Gastrocnemius medialis (tissue), 4 donors: ENCODE measurements around the gene CRYGA.

Experiments used
- POLR2A ChIP-seq, 2 donors: fragments of 450-650 bp; IDR thresholded peaks; one replicate each; pipeline ENCODE4 v1.6.1; 2017; ENCODE audit warnings: antibody characterized with exemption in 2 of 2, mild to moderate bottlenecking in 2 of 2, moderate library complexity in 2 of 2
- TF ChIP-seq, protein P1 (sequence below), 5 experiments: fragments of 450-650 bp in 3 of 5; fragments of 200-600 bp in 2 of 5; sonication (generic) in 2 of 5; IDR thresholded peaks in 4 of 5; conservative IDR thresholded peaks in 1 of 5; 1 replicate in 4 of 5; 2 replicates in 1 of 5; pipeline ENCODE4 v1.5.1; 2016 to 2019; ENCODE audit warnings: antibody characterized with exemption in 5 of 5, mild to moderate bottlenecking in 3 of 5, moderate library complexity in 3 of 5

DNA sequence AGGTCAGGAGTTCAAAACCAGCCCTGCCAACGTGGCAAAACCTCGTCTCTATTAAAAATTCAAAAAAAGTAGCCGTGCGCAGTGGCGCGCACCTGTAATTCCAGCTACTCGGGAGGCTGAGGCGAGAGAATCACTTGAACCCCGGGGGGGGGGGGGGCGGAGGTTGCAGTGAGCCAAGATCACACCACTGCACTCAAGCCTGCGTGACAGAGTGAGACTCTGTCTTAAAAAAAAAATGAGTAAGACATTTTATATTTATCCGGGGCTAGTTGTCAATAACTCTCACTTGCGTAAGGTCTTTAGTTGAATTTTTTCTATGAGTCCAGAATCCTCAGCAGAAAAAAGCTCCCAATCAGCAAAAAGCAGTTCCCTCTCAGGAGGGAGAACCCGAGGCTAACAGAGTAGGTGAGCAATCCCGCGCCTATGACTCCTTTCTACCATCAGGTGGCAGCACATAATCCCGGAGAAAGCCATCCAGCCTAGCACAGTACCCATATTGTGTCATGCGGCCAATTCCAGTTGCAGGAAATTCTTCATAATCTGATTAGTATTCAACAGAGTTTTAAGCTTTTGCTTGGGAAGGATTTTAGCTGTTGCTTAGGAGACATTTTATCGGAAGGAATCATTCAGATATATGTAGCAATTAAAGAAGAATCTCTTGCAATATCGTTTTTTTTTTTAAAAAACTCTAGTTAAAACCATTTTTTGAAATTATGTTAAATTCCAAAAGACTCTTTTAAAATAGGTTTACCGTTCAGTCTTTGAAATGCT, 11.9 kb upstream of the CRYGA start:
- TF ChIP-seq, protein P1, sequence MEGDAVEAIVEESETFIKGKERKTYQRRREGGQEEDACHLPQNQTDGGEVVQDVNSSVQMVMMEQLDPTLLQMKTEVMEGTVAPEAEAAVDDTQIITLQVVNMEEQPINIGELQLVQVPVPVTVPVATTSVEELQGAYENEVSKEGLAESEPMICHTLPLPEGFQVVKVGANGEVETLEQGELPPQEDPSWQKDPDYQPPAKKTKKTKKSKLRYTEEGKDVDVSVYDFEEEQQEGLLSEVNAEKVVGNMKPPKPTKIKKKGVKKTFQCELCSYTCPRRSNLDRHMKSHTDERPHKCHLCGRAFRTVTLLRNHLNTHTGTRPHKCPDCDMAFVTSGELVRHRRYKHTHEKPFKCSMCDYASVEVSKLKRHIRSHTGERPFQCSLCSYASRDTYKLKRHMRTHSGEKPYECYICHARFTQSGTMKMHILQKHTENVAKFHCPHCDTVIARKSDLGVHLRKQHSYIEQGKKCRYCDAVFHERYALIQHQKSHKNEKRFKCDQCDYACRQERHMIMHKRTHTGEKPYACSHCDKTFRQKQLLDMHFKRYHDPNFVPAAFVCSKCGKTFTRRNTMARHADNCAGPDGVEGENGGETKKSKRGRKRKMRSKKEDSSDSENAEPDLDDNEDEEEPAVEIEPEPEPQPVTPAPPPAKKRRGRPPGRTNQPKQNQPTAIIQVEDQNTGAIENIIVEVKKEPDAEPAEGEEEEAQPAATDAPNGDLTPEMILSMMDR (IDR thresholded peaks at IDR 0.05 in 4 of 5, conservative IDR thresholded peaks at IDR 0.05 in 1 of 5), result peak; percentile 24 to 83 (median 54)
- TF ChIP-seq POLR2A (IDR thresholded peaks at IDR 0.05), result no peak
